Stomach (tissue), 9 donors: ENCODE data around the gene FITM1. TPM values are rescaled to one million over a fixed set of nuclear protein-coding genes. Genes with fewer than 3 reads are reported as not detected.
A peak's percentile ranks its signal among the peaks of the same experiment; 100 is the strongest.

Source experiments
- DNase-seq, 2 donors: peaks; one replicate each; pipeline versions ENCODE4 v3.0.0 to v3.0.0-alpha.2; 2013 to 2019
- H3K27ac ChIP-seq, 5 donors: fragments of 200-600 bp in 4 of 5; sonication (generic) in 4 of 5; one replicate each; pipeline ENCODE4 v1.5.1; 2013 to 2019; ENCODE audit warnings: mild to moderate bottlenecking in 1 of 5, moderate library complexity in 1 of 5
- H3K27me3 ChIP-seq, 3 donors: fragments of 200-600 bp; sonication (generic); one replicate each; pipeline ENCODE4 v1.5.1; 2017 to 2019; ENCODE audit warnings: mixed run types in 1 of 3
- H3K36me3 ChIP-seq, 4 donors: fragments of 200-600 bp; sonication (generic); 1 replicate in 3 of 4; 2 replicates in 1 of 4; pipeline ENCODE4 v1.5.1; 2016 to 2019
- H3K4me1 ChIP-seq, 4 donors: fragments of 200-600 bp; sonication (generic); one replicate each; pipeline ENCODE4 v1.5.1; 2016 to 2019
- H3K4me3 ChIP-seq, 4 donors: fragments of 200-600 bp; sonication (generic) in 3 of 4; one replicate each; pipeline ENCODE4 v1.5.1; 2016 to 2019; ENCODE audit warnings: mild to moderate bottlenecking in 1 of 4
- H3K9me3 ChIP-seq, 4 donors: fragments of 200-600 bp; sonication (generic); one replicate each; pipeline ENCODE4 v1.5.1; 2016 to 2019
- EP300 ChIP-seq: sonication (generic); formaldehyde crosslinking; IDR thresholded peaks from one replicate; pipeline ENCODE4 v1.6.1; 2017; ENCODE audit warnings: antibody characterized with exemption
- POLR2A ChIP-seq, 4 donors: fragments of 450-650 bp; IDR thresholded peaks; one replicate each; pipeline ENCODE4 v1.6.1; 2016; ENCODE audit warnings: antibody characterized with exemption in 4 of 4, control low read depth in 2 of 4, mild to moderate bottlenecking in 1 of 4, moderate library complexity in 1 of 4
- POLR2AphosphoS5 ChIP-seq, 3 donors: sonication (generic); formaldehyde crosslinking; IDR thresholded peaks; one replicate each; pipeline ENCODE4 v1.6.1; 2016; ENCODE audit warnings: antibody characterized with exemption in 3 of 3
- WGBS, 5 donors: extraction: QIAGEN DNeasy Blood & Tissue Kit in 3 of 5; methylation state at CpG; one replicate each; pipeline versions ENCODE4 v1.1.5 to v1.1.7; 2013 to 2018; 5-methylcytosine and 5-hydroxymethylcytosine counted together
- intact Hi-C: fragments of 100-400 bp; cut with DNase I; formaldehyde crosslinking; loops from one replicate; pipeline ENCODE4 v1.15.1; 2023; ENCODE audit warnings: low total_unique reads
- polyA plus RNA-seq, 3 donors: library from polyadenylated mRNA; stranded (reverse); fragments of 200-250 nt; gene quantifications; one replicate each; pipeline ENCODE4 v1.2.3, GENCODE V29; 2013
- total RNA-seq, 5 donors: library from RNA; depleted of rRNA; stranded (reverse); fragments of >200 nt; gene quantifications; one replicate each; pipeline versions ENCODE4 v1.1.0 to v1.2.3, GENCODE V29; 2014 to 2016
- TF ChIP-seq, protein P1 (sequence below), 7 experiments: fragments of 450-650 bp in 4 of 7; fragments of 200-600 bp in 3 of 7; sonication (generic) in 3 of 7; IDR thresholded peaks; one replicate each; pipeline ENCODE4 v1.5.1; 2016 to 2019; ENCODE audit warnings: antibody characterized with exemption in 7 of 7, control low read depth in 2 of 7, mild to moderate bottlenecking in 1 of 7
- donor health status: healthy with polysubstance abuse.
- donor health status: Bipolar disorder and iron deficiency.
- donor health status: healthy.

FITM1 gene
- total and polyA plus RNA-seq, 8 donors = 0.87 to 80.5 (median 2.2) TPM; not detected in 3

DNA sequence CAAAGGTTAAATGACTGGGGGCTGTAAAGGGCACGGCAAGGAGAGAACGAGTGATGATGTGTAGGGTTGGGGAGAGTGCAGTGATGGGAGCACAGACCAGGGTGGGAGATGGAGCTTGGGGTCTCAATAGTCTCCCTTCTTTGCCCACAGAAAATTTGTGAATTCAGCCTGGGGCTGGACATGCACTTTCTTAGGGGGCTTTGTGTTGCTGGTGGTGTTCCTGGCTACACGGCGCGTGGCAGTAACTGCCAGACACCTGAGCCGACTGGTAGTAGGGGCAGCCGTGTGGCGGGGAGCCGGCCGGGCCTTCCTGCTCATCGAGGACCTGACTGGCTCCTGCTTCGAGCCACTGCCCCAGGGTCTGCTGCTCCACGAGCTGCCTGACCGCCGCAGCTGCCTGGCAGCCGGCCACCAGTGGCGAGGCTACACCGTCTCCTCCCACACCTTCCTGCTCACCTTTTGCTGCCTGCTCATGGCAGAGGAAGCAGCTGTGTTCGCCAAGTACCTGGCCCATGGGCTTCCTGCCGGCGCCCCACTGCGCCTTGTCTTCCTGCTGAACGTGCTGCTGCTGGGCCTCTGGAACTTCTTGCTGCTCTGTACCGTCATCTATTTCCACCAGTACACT lies 1.7 kb downstream of the FITM1 start:
- no peak for TF ChIP-seq EP300
- TF ChIP-seq POLR2A (IDR thresholded peaks at IDR 0.05) = no peak
- peak in 1 of 3 donors; percentile 50 for TF ChIP-seq POLR2AphosphoS5 (IDR thresholded peaks at IDR 0.05)
- no peaks in the 10 kb centered on the region for H3K27me3 ChIP-seq
- intact Hi-C loops = no loop called here
- H3K27ac ChIP-seq = peak overlapping the region; percentile 13 to 59 (median 47)
- peaks cover 0 to 2% (median under 1%) of the 10 kb centered on the region in 4 donors for H3K36me3 ChIP-seq
- H3K9me3 ChIP-seq = no peaks in the 10 kb centered on the region
- H3K4me3 ChIP-seq = no peak overlapping the region
- DNase-seq = peak; percentile 46 to 80
- WGBS, 5 donors = 43 to 73% (median 51%) methylated on average over 19 to 24 of the region's 24 CpGs
- H3K4me1 ChIP-seq = peaks cover 9 to 40% (median 38%) of the 10 kb centered on the region in 4 donors

GRCh38 chr14:24132976-24133375 lies 2.5 kb downstream of the FITM1 start:
- DNase-seq = no peak
- TF ChIP-seq POLR2AphosphoS5 (IDR thresholded peaks at IDR 0.05) (no peak), POLR2A (IDR thresholded peaks at IDR 0.05) (no peak), EP300 (no peak)
- TF ChIP-seq, protein P1, sequence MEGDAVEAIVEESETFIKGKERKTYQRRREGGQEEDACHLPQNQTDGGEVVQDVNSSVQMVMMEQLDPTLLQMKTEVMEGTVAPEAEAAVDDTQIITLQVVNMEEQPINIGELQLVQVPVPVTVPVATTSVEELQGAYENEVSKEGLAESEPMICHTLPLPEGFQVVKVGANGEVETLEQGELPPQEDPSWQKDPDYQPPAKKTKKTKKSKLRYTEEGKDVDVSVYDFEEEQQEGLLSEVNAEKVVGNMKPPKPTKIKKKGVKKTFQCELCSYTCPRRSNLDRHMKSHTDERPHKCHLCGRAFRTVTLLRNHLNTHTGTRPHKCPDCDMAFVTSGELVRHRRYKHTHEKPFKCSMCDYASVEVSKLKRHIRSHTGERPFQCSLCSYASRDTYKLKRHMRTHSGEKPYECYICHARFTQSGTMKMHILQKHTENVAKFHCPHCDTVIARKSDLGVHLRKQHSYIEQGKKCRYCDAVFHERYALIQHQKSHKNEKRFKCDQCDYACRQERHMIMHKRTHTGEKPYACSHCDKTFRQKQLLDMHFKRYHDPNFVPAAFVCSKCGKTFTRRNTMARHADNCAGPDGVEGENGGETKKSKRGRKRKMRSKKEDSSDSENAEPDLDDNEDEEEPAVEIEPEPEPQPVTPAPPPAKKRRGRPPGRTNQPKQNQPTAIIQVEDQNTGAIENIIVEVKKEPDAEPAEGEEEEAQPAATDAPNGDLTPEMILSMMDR (IDR thresholded peaks at IDR 0.05) = no peak
- Histone ChIP-seq H3K4me1 (peaks cover 12 to 48% (median 46%) of the 10 kb centered on the region in 4 donors), H3K36me3 (peaks cover 7 to 10% (median 9%) of the 10 kb centered on the region in 4 donors), H3K4me3 (no peak overlapping the region), H3K27me3 (no peaks in the 10 kb centered on the region), H3K27ac (peak overlapping the region in 1 of 5 donors; percentile 53), H3K9me3 (no peaks in the 10 kb centered on the region)
- WGBS, 5 donors = 91 to 98% (median 96%) methylated on average over 2 of the region's 2 CpGs
- intact Hi-C loops = no loop called here

DNA sequence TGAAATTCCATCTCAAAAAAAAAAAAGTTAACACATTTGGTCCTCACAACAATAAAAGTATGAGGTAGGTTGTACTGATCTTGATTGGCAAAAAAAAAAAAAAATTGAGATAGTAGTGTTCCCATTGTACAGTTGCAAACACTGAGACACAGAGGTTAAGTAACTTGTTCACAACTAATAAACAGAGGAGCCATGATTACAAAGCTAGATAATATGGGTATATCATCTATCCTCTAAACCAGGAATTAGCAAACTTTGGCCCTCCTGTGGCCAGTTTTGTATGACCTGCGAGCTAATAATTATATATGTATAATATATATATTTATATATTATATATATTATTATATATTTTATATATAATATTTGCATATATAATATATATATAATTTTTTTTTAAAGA lies 3.3 kb downstream of the FITM1 start:
- H3K9me3 ChIP-seq = no peaks in the 10 kb centered on the region
- intact Hi-C loops = no loop called here
- WGBS, 5 donors = 83 to 93% (median 89%) methylated on average over 1 of the region's 1 CpG
- no peak overlapping the region for H3K4me3 ChIP-seq
- DNase-seq = no peak
- H3K27ac ChIP-seq = no peak overlapping the region
- H3K27me3 ChIP-seq = no peaks in the 10 kb centered on the region
- peaks cover 14 to 18% (median 16%) of the 10 kb centered on the region in 4 donors for H3K36me3 ChIP-seq
- TF ChIP-seq, protein P1 (IDR thresholded peaks at IDR 0.05) = no peak
- TF ChIP-seq POLR2AphosphoS5 (IDR thresholded peaks at IDR 0.05) (no peak), EP300 (no peak), POLR2A (IDR thresholded peaks at IDR 0.05) (no peak)
- H3K4me1 ChIP-seq = peaks cover 12 to 55% (median 52%) of the 10 kb centered on the region in 4 donors

DNA sequence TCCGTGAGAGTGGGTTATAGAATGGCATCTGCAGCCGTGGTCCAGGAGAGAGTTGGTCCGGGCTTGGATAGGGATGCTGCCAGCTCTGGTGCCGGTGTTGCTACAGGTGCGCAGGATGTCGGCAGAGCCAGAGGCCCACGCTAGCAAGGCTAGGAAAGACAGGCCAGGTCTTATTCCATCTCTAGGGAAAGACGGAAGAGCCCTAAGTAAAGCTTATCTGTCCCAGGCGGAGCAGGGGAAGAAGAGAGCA lies 5.0 kb downstream of the FITM1 start:
- Histone ChIP-seq H3K27me3 (no peaks in the 10 kb centered on the region), H3K4me1 (peaks cover 12 to 73% (median 69%) of the 10 kb centered on the region in 4 donors), H3K9me3 (no peaks in the 10 kb centered on the region), H3K27ac (peak overlapping the region; percentile 78 to 98 (median 95)), H3K4me3 (peak overlapping the region; percentile 94 to 99 (median 96)), H3K36me3 (peaks cover 23 to 26% (median 24%) of the 10 kb centered on the region in 4 donors)
- 0 to 5% (median 2%) methylated on average over 8 to 9 of the region's 9 CpGs for WGBS, 5 donors
- TF ChIP-seq POLR2A (IDR thresholded peaks at IDR 0.05) = no peak
- TF ChIP-seq EP300 = no peak
- TF ChIP-seq, protein P1 (IDR thresholded peaks at IDR 0.05) = no peak
- TF ChIP-seq POLR2AphosphoS5 (IDR thresholded peaks at IDR 0.05) = no peak
- no peak for DNase-seq
- intact Hi-C loops = no loop called here
